ENCODE measurements around the gene SMARCD3.

Gene SMARCD3

DNA sequence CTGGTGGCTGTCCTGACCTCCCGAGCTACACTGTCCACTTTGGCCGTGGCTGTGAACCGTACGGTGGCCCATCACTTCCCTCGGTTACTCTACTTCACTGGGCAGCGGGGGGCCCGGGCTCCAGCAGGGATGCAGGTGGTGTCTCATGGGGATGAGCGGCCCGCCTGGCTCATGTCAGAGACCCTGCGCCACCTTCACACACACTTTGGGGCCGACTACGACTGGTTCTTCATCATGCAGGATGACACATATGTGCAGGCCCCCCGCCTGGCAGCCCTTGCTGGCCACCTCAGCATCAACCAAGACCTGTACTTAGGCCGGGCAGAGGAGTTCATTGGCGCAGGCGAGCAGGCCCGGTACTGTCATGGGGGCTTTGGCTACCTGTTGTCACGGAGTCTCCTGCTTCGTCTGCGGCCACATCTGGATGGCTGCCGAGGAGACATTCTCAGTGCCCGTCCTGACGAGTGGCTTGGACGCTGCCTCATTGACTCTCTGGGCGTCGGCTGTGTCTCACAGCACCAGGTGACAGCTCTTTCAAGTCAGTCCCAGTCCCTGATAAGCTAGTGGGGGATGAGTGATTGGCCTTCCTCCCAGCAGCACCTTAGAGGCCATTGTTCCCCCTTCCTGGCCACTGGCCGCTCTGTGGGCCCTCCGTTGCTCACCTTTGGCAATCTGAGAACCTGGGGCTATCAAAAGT, 13.3 kb downstream of the SMARCD3 start:
- DNase-seq: no peak

- DNase-seq: no peak
These were observed 14.7 kb downstream of the SMARCD3 start for GRCh38 chr7:151233804-151234203.

- peak; percentile 82 for DNase-seq
These were observed 15.4 kb downstream of the SMARCD3 start for GRCh38 chr7:151232917-151233701.

- DNase-seq: peak; percentile 90
These were observed 16.2 kb downstream of the SMARCD3 start, which contains the start of gene CHPF2 for GRCh38 chr7:151232091-151232916. Gene CHPF2 (plus strand): TSS chr7:151232483. CDS start chr7:151234012, 1,529 bp downstream.

GRCh38 chr7:151231080-151231479, 17.4 kb downstream of the SMARCD3 start:
- no peak for DNase-seq

DNA sequence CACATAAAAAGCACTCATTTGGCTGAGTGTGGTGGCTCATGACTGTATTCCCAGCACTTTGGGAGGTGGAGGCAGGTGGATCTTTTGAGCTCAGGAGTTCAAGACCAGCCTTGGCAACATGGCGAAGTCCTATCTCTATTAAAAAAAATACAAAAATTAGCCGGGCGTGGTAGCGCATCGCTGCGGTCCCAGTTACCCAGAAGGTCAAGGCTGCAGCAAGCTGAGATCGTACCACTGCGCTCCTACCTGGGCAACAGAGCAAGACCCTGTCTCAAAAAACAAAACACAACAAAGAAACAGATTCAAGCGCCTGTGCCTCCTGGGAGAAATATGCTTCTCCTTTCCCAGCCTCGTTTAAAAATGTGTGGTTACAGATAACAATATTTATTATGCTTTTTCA, 19.2 kb downstream of the SMARCD3 start:
- DNase-seq: no peak

DNA sequence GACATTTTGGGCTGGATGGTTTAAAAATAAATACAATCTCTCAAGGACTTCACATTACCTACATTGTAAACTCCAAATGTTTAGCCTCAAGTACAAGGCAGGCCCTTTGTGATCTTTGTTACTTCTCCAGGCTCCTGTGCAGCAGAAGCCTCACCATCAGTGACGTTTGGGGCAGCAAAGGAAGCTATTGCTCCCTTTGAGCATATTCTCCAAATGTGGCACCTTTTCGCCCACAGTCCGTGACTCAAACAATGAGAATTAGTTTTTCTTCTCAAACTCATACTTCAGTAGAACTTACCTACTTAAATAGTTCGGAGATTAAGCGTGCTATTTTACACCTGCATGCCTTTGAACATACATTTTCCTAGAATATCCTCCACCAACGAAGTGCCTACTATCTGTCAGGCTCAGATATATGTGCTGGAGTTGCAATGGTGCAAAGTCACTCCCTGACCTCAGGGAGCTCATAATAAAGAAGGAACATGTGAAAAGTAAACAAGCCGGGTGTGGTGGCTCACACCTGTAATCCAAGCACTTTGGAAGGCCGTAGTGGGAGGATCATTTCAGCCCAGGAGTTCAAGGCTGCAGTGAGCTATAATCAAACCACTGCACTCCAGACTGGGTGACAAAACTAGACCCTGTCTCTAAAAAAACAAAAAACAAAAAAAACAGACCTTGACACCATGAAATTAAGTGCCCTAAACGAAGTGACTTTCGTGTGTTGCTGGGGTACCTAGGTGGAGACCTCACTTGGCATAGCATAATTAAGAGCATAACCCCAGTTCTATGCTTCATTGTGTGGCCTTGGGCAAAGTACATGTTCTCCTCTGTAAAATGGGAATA, 20.2 kb downstream of the SMARCD3 start:
- DNase-seq: no peak

- peak; percentile 99 for DNase-seq
These were observed 21.4 kb downstream of the SMARCD3 start, which contains the start of gene ABCF2 for GRCh38 chr7:151226875-151227782. Gene ABCF2 (minus strand): TSS chr7:151227205. CDS start chr7:151226458, 747 bp downstream.

DNA sequence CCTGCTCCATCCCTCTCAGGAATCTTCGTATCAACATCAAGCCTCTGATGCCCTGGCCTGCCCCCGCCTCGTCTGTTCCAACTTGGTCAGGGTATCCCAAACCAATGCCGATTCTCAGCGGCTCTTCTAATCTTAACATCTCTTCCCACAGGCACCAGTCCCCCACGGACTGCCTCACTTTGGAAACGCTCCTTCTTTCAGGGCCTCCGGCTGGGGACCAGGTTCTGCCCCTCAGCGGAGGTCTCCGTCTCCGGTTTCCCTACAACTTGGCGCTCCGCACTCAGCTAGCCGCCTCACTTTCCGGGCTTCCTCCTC, 22.0 kb downstream of the SMARCD3 start:
- DNase-seq: no peak

- peak; percentile 58 for DNase-seq
These were observed 22.5 kb downstream of the SMARCD3 start for GRCh38 chr7:151225948-151226510.

DNA sequence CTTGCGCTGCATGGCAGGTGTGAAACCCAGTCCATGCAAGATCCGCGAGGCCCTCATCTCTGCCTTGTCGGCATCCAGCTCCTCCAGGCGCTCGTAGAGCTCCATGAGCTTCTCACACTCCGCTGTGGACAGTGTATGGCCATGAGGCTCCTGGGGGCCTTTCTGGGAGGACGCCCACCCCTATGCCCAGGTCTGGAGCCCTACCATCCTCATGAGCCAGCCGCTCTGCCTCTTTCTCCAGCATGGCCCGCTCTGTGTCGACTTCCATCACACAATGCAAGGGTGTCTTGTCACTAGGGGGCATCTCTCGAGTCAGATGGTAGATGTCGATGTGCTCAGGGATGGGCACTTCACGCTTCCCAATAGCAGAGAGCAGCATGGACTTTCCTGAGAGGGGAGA, 24.8 kb downstream of the SMARCD3 start:
- no peak for DNase-seq

- DNase-seq: no peak
These were observed 30.3 kb downstream of the SMARCD3 start for GRCh38 chr7:151218170-151218569.

DNA sequence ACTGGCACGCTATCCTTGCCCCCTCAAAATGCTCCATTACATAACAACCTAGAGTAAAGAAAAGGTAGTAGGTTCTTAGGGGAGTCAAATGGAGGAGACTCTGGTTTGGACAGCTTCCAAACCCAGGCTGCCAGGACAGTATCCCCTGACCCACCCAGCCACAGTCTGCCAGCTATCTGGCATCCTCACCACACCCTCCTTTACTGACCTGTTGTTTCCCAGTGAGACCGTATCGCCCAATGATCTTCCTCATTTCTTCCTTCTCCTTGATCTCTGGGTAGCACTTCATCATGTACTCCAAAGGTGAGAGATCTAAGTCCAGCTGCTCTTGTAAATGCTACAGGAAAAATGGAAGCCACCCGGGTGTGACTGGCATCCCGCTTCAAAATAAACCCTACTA, 33.1 kb downstream of the SMARCD3 start:
- no peak for DNase-seq

GRCh38 chr7:151213826-151214225, 34.7 kb downstream of the SMARCD3 start:
- DNase-seq: no peak

DNA sequence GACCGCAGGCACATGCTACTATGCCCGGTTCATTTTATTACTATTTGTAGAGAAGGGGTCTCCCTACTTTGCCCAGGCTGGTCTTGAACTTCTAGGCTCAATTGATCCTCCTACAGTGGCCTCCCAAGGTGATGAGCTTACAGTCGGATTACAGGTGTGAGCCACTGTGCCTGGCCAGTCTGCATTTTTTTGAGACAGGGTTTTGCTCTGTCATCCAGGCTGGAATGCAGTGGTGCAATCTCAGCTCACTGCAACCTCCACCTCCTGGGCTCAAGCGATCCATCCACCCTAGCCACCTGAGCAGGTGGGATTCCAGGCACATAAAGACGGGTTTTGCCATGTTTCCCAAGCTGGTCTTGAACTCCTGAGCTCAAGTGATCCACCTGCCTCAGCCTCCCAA, 35.9 kb downstream of the SMARCD3 start:
- no peak for DNase-seq

DNA sequence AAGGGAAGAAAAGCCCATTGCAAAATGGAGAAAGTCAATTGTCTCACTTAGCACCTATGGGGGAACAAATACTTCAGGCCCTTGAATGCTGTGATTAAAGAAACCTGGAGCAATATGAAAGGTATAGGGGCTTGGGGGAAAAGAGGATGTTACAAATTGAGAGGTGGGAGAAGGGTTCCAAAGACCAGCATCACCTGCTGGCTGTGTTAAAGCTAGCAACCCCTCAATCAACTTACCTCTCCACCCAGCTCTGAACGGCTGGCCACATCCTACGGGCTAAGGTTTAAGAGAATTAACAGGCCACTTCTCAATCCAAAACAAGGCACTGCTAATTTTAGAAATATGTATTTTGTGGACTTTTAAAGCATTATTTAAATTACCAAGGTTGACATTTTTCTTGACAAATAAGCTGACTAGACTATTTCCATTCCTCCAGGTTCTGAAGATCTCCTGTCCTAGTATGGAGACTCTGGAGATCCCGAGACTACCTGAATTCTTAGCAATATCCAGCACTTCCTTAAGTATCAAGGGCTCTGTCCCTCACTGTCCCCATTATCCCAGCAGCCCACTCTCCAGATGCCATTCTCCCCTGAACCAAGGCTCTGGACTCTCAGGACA, 37.2 kb downstream of the SMARCD3 start:
- DNase-seq: no peak

GRCh38 chr7:151210087-151210854, 38.2 kb downstream of the SMARCD3 start, which contains the start of gene H2BK1:
Gene H2BK1 (minus strand): TSS chr7:151210488. CDS start chr7:151210318, 170 bp downstream.
- DNase-seq: no peak

DNA sequence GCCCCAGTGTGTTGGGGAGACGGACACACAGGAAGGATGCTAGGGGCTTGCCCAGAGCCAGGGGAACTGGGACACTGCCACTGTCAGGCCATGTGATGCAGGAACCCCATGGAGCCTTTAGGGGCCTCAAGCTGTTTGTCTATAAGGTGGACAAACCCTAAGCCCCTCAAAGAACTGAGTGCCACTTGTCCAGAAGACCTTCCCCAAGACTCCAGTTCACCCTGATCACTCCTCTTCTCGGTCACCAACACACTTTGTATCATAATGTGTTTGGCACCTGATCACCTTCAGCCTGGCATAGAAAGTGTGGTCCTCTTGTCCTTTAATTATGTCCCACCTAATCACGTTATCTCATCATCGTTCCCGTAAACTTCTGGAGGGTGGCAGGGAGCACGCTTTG, 38.9 kb downstream of the SMARCD3 start:
- no peak for DNase-seq

- DNase-seq: no peak
These were observed 40.1 kb downstream of the SMARCD3 start for GRCh38 chr7:151208253-151208862.
